ENCODE measurements around the gene NUP93. TPM values are rescaled to one million over a fixed set of nuclear protein-coding genes. Genes with fewer than 3 reads are reported as not detected.
"Not testable (repeated sequence)": the region's sequence is repeated elsewhere in the genome, so short reads cannot be mapped to it uniquely, and the experiment has no call there.

NUP93 gene
- total RNA-seq, 4 donors from 2014 or later, result 38.2 to 46.5 (median 41.2) TPM

GRCh38 chr16:56797861-56798260 lies 67.9 kb downstream of the NUP93 start:
- Histone ChIP-seq H3K9me3 (no peaks in the 10 kb centered on the region), H3K4me1 (no peaks in the 10 kb centered on the region), H3K4me3 (no peak overlapping the region), H3K27ac (no peak overlapping the region), H3K36me3 (peaks cover 0 to 21% (median 0%) of the 10 kb centered on the region in 3 donors), H3K27me3 (no peaks in the 10 kb centered on the region)
- DNase-seq, result no peak
- intact Hi-C loops (cut with DNase I), result no loop called here
- TF ChIP-seq CTCF (IDR thresholded peaks at IDR 0.05) (no peak), POLR2A (IDR thresholded peaks at IDR 0.05) (no peak)
- 91 to 92% methylated on average over 2 of the region's 2 CpGs for WGBS, 2 donors

- DNase-seq, result no peak
- Histone ChIP-seq H3K36me3 (peaks cover 0 to 21% (median 0%) of the 10 kb centered on the region in 3 donors), H3K9me3 (no peaks in the 10 kb centered on the region), H3K27me3 (no peaks in the 10 kb centered on the region), H3K4me1 (no peaks in the 10 kb centered on the region), H3K4me3 (no peak overlapping the region), H3K27ac (no peak overlapping the region)
- intact Hi-C loops (cut with DNase I), result no loop called here
- WGBS, 2 donors, result 91 to 95% methylated on average over 3 of the region's 3 CpGs
- TF ChIP-seq POLR2A (IDR thresholded peaks at IDR 0.05) (no peak), CTCF (IDR thresholded peaks at IDR 0.05) (no peak)
These were observed 69.0 kb downstream of the NUP93 start for GRCh38 chr16:56798955-56799354.

GRCh38 chr16:56800355-56800754 lies 70.4 kb downstream of the NUP93 start:
- H3K4me1 ChIP-seq, result no peaks in the 10 kb centered on the region
- TF ChIP-seq CTCF (IDR thresholded peaks at IDR 0.05), result no peak
- no peaks in the 10 kb centered on the region for H3K9me3 ChIP-seq
- 89 to 94% methylated on average over 1 of the region's 1 CpG for WGBS, 2 donors
- no peak for DNase-seq
- intact Hi-C loops (cut with DNase I), result no loop called here
- no peaks in the 10 kb centered on the region for H3K27me3 ChIP-seq
- peaks cover 0 to 27% (median 2%) of the 10 kb centered on the region in 3 donors for H3K36me3 ChIP-seq
- no peak overlapping the region for H3K27ac ChIP-seq
- H3K4me3 ChIP-seq, result no peak overlapping the region

GRCh38 chr16:56801762-56802161 lies 71.8 kb downstream of the NUP93 start:
- intact Hi-C loops (cut with DNase I), result no loop called here
- no peak for DNase-seq
- Histone ChIP-seq H3K9me3 (no peaks in the 10 kb centered on the region), H3K4me3 (no peak overlapping the region), H3K4me1 (no peaks in the 10 kb centered on the region), H3K36me3 (peaks cover 0 to 41% (median 6%) of the 10 kb centered on the region in 3 donors), H3K27ac (no peak overlapping the region), H3K27me3 (no peaks in the 10 kb centered on the region)
- TF ChIP-seq CTCF (IDR thresholded peaks at IDR 0.05) (no peak), POLR2A (IDR thresholded peaks at IDR 0.05) (no peak)
- WGBS, 2 donors, result 81 to 92% methylated on average over 3 of the region's 3 CpGs

GRCh38 chr16:56807011-56807675 lies 77.2 kb downstream of the NUP93 start:
- H3K9me3 ChIP-seq, result no peaks in the 10 kb centered on the region
- no peak overlapping the region for H3K27ac ChIP-seq
- TF ChIP-seq POLR2A (IDR thresholded peaks at IDR 0.05) (no peak), CTCF (IDR thresholded peaks at IDR 0.05) (no peak)
- H3K27me3 ChIP-seq, result no peaks in the 10 kb centered on the region
- DNase-seq, result no peak
- H3K4me3 ChIP-seq, result no peak overlapping the region
- WGBS, 2 donors, result 69 to 85% methylated on average over 3 of the region's 3 CpGs
- intact Hi-C loops (cut with DNase I), result no loop called here
- peaks cover 0 to under 1% (median 0%) of the 10 kb centered on the region in 3 donors for H3K4me1 ChIP-seq
- H3K36me3 ChIP-seq, result peaks cover 0 to 44% (median 6%) of the 10 kb centered on the region in 3 donors

GRCh38 chr16:56807676-56808067 lies 77.7 kb downstream of the NUP93 start:
- H3K9me3 ChIP-seq; H3K27me3 ChIP-seq; H3K4me3 ChIP-seq; intact Hi-C loops (cut with DNase I); DNase-seq; H3K4me1 ChIP-seq; H3K27ac ChIP-seq: not testable (repeated sequence)
- 94 to 96% methylated on average over 9 of the region's 9 CpGs for WGBS, 2 donors
- peaks cover 0 to 44% (median 6%) of the 10 kb centered on the region in 3 donors for H3K36me3 ChIP-seq
